GM21360 (cell line): ENCODE results near the gene P2RY11.
A peak's percentile ranks its signal among the peaks of the same experiment; 100 is the strongest.

Experiments used
- ATAC-seq: cut with Tn5 transposase; IDR thresholded peaks from one replicate; pipeline ENCODE4 v1.9.1; 2021; ENCODE audit warnings: mild to moderate bottlenecking, moderate library complexity; ENCODE audit not compliant: unreplicated experiment

Gene P2RY11

GRCh38 chr19:10111405-10111811 lies at the start of gene P2RY11:
Gene P2RY11, plus strand, starts transcription at chr19:10111693. Its CDS starts 29 bp downstream, at chr19:10111722.
- no peak for ATAC-seq

GRCh38 chr19:10061717-10062310 lies 49.7 kb upstream of the P2RY11 start:
- ATAC-seq: no peak

GRCh38 chr19:10068205-10068604 lies 43.3 kb upstream of the P2RY11 start:
- ATAC-seq: no peak

GRCh38 chr19:10069046-10069445 lies 42.4 kb upstream of the P2RY11 start:
- ATAC-seq: no peak

GRCh38 chr19:10070730-10071446 lies 40.6 kb upstream of the P2RY11 start:
- no peak for ATAC-seq

- no peak for ATAC-seq
Measured at GRCh38 chr19:10074153-10074552, 37.3 kb upstream of the P2RY11 start.

- ATAC-seq: no peak
Measured at GRCh38 chr19:10076535-10076934, 35.0 kb upstream of the P2RY11 start.

- no peak for ATAC-seq
Measured at GRCh38 chr19:10078329-10078728, 33.2 kb upstream of the P2RY11 start.

- ATAC-seq: no peak
Measured at GRCh38 chr19:10079031-10079453, 32.5 kb upstream of the P2RY11 start.

- ATAC-seq: no peak
Measured at GRCh38 chr19:10083911-10084310, 27.6 kb upstream of the P2RY11 start.

- ATAC-seq: no peak
Measured at GRCh38 chr19:10084803-10085202, 26.7 kb upstream of the P2RY11 start.

GRCh38 chr19:10085641-10086590 lies 25.6 kb upstream of the P2RY11 start, which contains the start of gene SHFL:
Gene SHFL, plus strand, starts transcription at chr19:10086317. Its CDS starts 111 bp downstream, at chr19:10086428.
- ATAC-seq: peak; percentile 86

- ATAC-seq: no peak
Measured at GRCh38 chr19:10086591-10087192, 24.8 kb upstream of the P2RY11 start.

GRCh38 chr19:10087296-10088061 lies 24.0 kb upstream of the P2RY11 start:
- no peak for ATAC-seq

GRCh38 chr19:10088949-10089554 lies 22.4 kb upstream of the P2RY11 start:
- ATAC-seq: no peak

- no peak for ATAC-seq
Measured at GRCh38 chr19:10089801-10090375, 21.6 kb upstream of the P2RY11 start.

GRCh38 chr19:10091370-10091687 lies 20.2 kb upstream of the P2RY11 start:
- ATAC-seq: no peak

- no peak for ATAC-seq
Measured at GRCh38 chr19:10091895-10092641, 19.4 kb upstream of the P2RY11 start.
